Fibroblast of mammary gland (primary cell): Measurements from ENCODE around the gene NOS1AP.
A peak's percentile ranks its signal among the peaks of the same experiment; 100 is the strongest.

ENCODE experiments used
- DNase-seq: peaks from one replicate; pipeline ENCODE4 v3.0.0-alpha.2; 2010; ENCODE audit warnings: low read depth
- H3K4me3 ChIP-seq: 2 replicates; pipeline ENCODE4 v1.5.1; 2011; ENCODE audit warnings: low read depth, mild to moderate bottlenecking, low read length, moderate library complexity; ENCODE audit not compliant: control insufficient read depth
- CTCF ChIP-seq: conservative IDR thresholded peaks from 2 replicates; pipeline ENCODE4 v1.5.1; 2011; ENCODE audit warnings: low read depth, low read length, inconsistent platforms; ENCODE audit not compliant: control insufficient read depth, insufficient read depth

Gene NOS1AP

GRCh38 chr1:162069334-162070093, at the start of gene NOS1AP:
Gene NOS1AP (plus strand): TSS chr1:162069691. CDS start chr1:162070178, 487 bp downstream.
- DNase-seq, result peak; percentile 14
- TF ChIP-seq CTCF, result no peak
- peak within 1 kb of the TSS; percentile 44 for H3K4me3 ChIP-seq

GRCh38 chr1:162020150-162020549, 49.3 kb upstream of the NOS1AP start:
- TF ChIP-seq CTCF, result no peak
- no peak overlapping the region for H3K4me3 ChIP-seq
- DNase-seq, result peak; percentile 72

- no peak for TF ChIP-seq CTCF
- H3K4me3 ChIP-seq, result no peak overlapping the region
- no peak for DNase-seq
These were observed 48.4 kb upstream of the NOS1AP start for GRCh38 chr1:162021124-162021523.

- peak overlapping the region; percentile 85 for H3K4me3 ChIP-seq
- TF ChIP-seq CTCF, result no peak
- peak; percentile 27 for DNase-seq
These were observed 46.9 kb upstream of the NOS1AP start for GRCh38 chr1:162022626-162023025.

GRCh38 chr1:162023181-162023546, 46.3 kb upstream of the NOS1AP start:
- H3K4me3 ChIP-seq, result peak overlapping the region; percentile 85
- TF ChIP-seq CTCF, result no peak
- no peak for DNase-seq

GRCh38 chr1:162023547-162024501, 45.7 kb upstream of the NOS1AP start, which contains the start of gene OLFML2B:
Gene OLFML2B (minus strand): TSS chr1:162023869. CDS start chr1:162023430, 439 bp downstream.
- DNase-seq, result peak; percentile 93
- H3K4me3 ChIP-seq, result peak within 1 kb of the TSS; percentile 85
- TF ChIP-seq CTCF, result peak; percentile 54
